ENCODE measurements around the gene DSCAML1.

Gene DSCAML1

GRCh38 chr11:117796872-117797529 lies at the start of gene DSCAML1:
TSS of gene DSCAML1 (minus strand) at chr11:117797216. CDS start at chr11:117797079, 137 bp downstream.
- no peak within 1 kb of the TSS for H3K4me3 ChIP-seq (ENCODE audit: low read depth, low read length)
- DNase-seq (ENCODE audit: low read depth) = no peak

- no peak for DNase-seq (ENCODE audit: low read depth)
- no peak overlapping the region for H3K4me3 ChIP-seq (ENCODE audit: low read depth, low read length)
These were observed 46.9 kb upstream of the DSCAML1 start for GRCh38 chr11:117843666-117844484.

GRCh38 chr11:117842131-117842941 lies 45.3 kb upstream of the DSCAML1 start:
- H3K4me3 ChIP-seq (ENCODE audit: low read depth, low read length) = no peak overlapping the region
- DNase-seq (ENCODE audit: low read depth) = no peak

GRCh38 chr11:117841551-117842031 lies 44.6 kb upstream of the DSCAML1 start:
- DNase-seq (ENCODE audit: low read depth) = no peak
- no peak overlapping the region for H3K4me3 ChIP-seq (ENCODE audit: low read depth, low read length)

- no peak for DNase-seq (ENCODE audit: low read depth)
- no peak overlapping the region for H3K4me3 ChIP-seq (ENCODE audit: low read depth, low read length)
These were observed 44.0 kb upstream of the DSCAML1 start for GRCh38 chr11:117840881-117841550.

- no peak overlapping the region for H3K4me3 ChIP-seq (ENCODE audit: low read depth, low read length)
- DNase-seq (ENCODE audit: low read depth) = no peak
These were observed 43.2 kb upstream of the DSCAML1 start for GRCh38 chr11:117839936-117840813.

GRCh38 chr11:117839380-117839881 lies 42.4 kb upstream of the DSCAML1 start:
- no peak for DNase-seq (ENCODE audit: low read depth)
- no peak overlapping the region for H3K4me3 ChIP-seq (ENCODE audit: low read depth, low read length)

- no peak for DNase-seq (ENCODE audit: low read depth)
- no peak overlapping the region for H3K4me3 ChIP-seq (ENCODE audit: low read depth, low read length)
These were observed 41.9 kb upstream of the DSCAML1 start for GRCh38 chr11:117838901-117839300.

GRCh38 chr11:117837791-117838190 lies 40.8 kb upstream of the DSCAML1 start:
- DNase-seq (ENCODE audit: low read depth) = no peak
- H3K4me3 ChIP-seq (ENCODE audit: low read depth, low read length) = no peak overlapping the region

GRCh38 chr11:117837070-117837776 lies 40.2 kb upstream of the DSCAML1 start:
- H3K4me3 ChIP-seq (ENCODE audit: low read depth, low read length) = no peak overlapping the region
- DNase-seq (ENCODE audit: low read depth) = no peak

GRCh38 chr11:117836077-117836960 lies 39.3 kb upstream of the DSCAML1 start:
- no peak overlapping the region for H3K4me3 ChIP-seq (ENCODE audit: low read depth, low read length)
- DNase-seq (ENCODE audit: low read depth) = no peak

- no peak overlapping the region for H3K4me3 ChIP-seq (ENCODE audit: low read depth, low read length)
- DNase-seq (ENCODE audit: low read depth) = no peak
These were observed 38.6 kb upstream of the DSCAML1 start for GRCh38 chr11:117835576-117835975.

GRCh38 chr11:117834838-117835443 lies 37.9 kb upstream of the DSCAML1 start:
- no peak overlapping the region for H3K4me3 ChIP-seq (ENCODE audit: low read depth, low read length)
- no peak for DNase-seq (ENCODE audit: low read depth)

GRCh38 chr11:117834068-117834810 lies 37.2 kb upstream of the DSCAML1 start:
- no peak overlapping the region for H3K4me3 ChIP-seq (ENCODE audit: low read depth, low read length)
- DNase-seq (ENCODE audit: low read depth) = no peak

GRCh38 chr11:117833401-117833891 lies 36.4 kb upstream of the DSCAML1 start:
- H3K4me3 ChIP-seq (ENCODE audit: low read depth, low read length) = no peak overlapping the region
- DNase-seq (ENCODE audit: low read depth) = peak; percentile 11

GRCh38 chr11:117832511-117832910 lies 35.5 kb upstream of the DSCAML1 start:
- H3K4me3 ChIP-seq (ENCODE audit: low read depth, low read length) = no peak overlapping the region
- no peak for DNase-seq (ENCODE audit: low read depth)
